Measurements from ENCODE around the gene BCL2L15.

- no peak for TF ChIP-seq CTCF (IDR thresholded peaks at IDR 0.05 in 4 of 5, conservative IDR thresholded peaks at IDR 0.05 in 1 of 5)
- no peak for TF ChIP-seq POLR2A (IDR thresholded peaks at IDR 0.05)
Observed at GRCh38 chr1:113879739-113880038, 7.7 kb downstream of the BCL2L15 start.

Data from gastrocnemius medialis (tissue), 4 donors.